CD14-positive monocyte (primary cell): ENCODE data around the gene BBS9. TPM values are rescaled to one million over a fixed set of nuclear protein-coding genes. Genes with fewer than 3 reads are reported as not detected.

Source experiments
- DNase-seq, 3 donors: peaks; one replicate each; pipeline ENCODE4 v3.0.0-alpha.2; 2011 to 2022
- H2AFZ ChIP-seq: 2 replicates; pipeline ENCODE4 v1.6.0; 2012; ENCODE audit warnings: mild to moderate bottlenecking, low read depth, low read length, inconsistent platforms; ENCODE audit not compliant: insufficient read depth, poor library complexity, severe bottlenecking
- H3K27ac ChIP-seq, 2 donors: 1 replicate in 1 of 2; 2 replicates in 1 of 2; pipeline ENCODE4 v1.5.1; 2012 to 2013; ENCODE audit warnings: low read length in 2 of 2, control low read depth in 1 of 2, inconsistent platforms in 1 of 2, low read depth in 1 of 2, mild to moderate bottlenecking in 1 of 2
- H3K27me3 ChIP-seq, 2 donors: one replicate each; pipeline versions ENCODE4 v1.6.0 to v1.6.1; 2011 to 2013; ENCODE audit warnings: low read length in 2 of 2; ENCODE audit not compliant: control insufficient read depth in 2 of 2, insufficient read depth in 2 of 2
- H3K36me3 ChIP-seq, 2 donors: replicated peaks in 1 of 2; 1 replicate in 1 of 2; 2 replicates in 1 of 2; pipeline versions ENCODE4 v1.5.1 to v1.6.1; 2012 to 2013; ENCODE audit warnings: low read length in 2 of 2, control low read depth in 1 of 2, inconsistent platforms in 1 of 2, mild to moderate bottlenecking in 1 of 2; ENCODE audit not compliant: insufficient read depth in 2 of 2, control insufficient read depth in 1 of 2
- H3K4me1 ChIP-seq, 2 donors: 1 replicate in 1 of 2; 2 replicates in 1 of 2; pipeline versions ENCODE4 v1.5.1 to v1.6.1; 2012 to 2013; ENCODE audit warnings: low read length in 2 of 2, control low read depth in 1 of 2, inconsistent platforms in 1 of 2, mild to moderate bottlenecking in 1 of 2, moderate library complexity in 1 of 2; ENCODE audit not compliant: insufficient read depth in 2 of 2, control insufficient read depth in 1 of 2
- H3K4me2 ChIP-seq: replicated peaks from 2 replicates; pipeline ENCODE3; 2012; ENCODE audit warnings: low read length, moderate library complexity, mild to moderate bottlenecking; ENCODE audit not compliant: poor library complexity, severe bottlenecking; ENCODE audit errors: extremely low read depth
- H3K4me3 ChIP-seq, 3 experiments: fragments of 200-600 bp in 1 of 3; sonication (generic) in 1 of 3; replicated peaks in 1 of 3; 1 replicate in 2 of 3; 2 replicates in 1 of 3; pipeline ENCODE4 v1.5.1; 2011 to 2013; ENCODE audit warnings: low read length in 3 of 3, mild to moderate bottlenecking in 3 of 3, control low read depth in 2 of 3, low read depth in 2 of 3, inconsistent platforms in 1 of 3, moderate library complexity in 1 of 3
- H3K79me2 ChIP-seq: 2 replicates; pipeline ENCODE4 v1.6.0; 2012; ENCODE audit warnings: mild to moderate bottlenecking, control low read depth, inconsistent platforms, low read length, moderate library complexity; ENCODE audit not compliant: insufficient read depth
- H3K9ac ChIP-seq: 2 replicates; pipeline ENCODE4 v1.6.0; 2017; ENCODE audit warnings: low read length, mild to moderate bottlenecking; ENCODE audit not compliant: insufficient read depth, poor library complexity, severe bottlenecking
- H3K9me3 ChIP-seq, 2 donors: replicated peaks in 1 of 2; 1 replicate in 1 of 2; 2 replicates in 1 of 2; pipeline versions ENCODE4 v1.5.1 to v1.6.1; 2012 to 2013; ENCODE audit warnings: low read length in 2 of 2, control low read depth in 1 of 2; ENCODE audit not compliant: control insufficient read depth in 1 of 2, insufficient read depth in 1 of 2
- H4K20me1 ChIP-seq: 2 replicates; pipeline ENCODE4 v1.6.0; 2012; ENCODE audit warnings: mild to moderate bottlenecking, low read length, control low read depth, moderate library complexity; ENCODE audit not compliant: insufficient read depth
- H3K27ac Mint-ChIP-seq, 7 donors: one replicate each; pipeline ENCODE4 v1.8.0; 2020; ENCODE audit warnings: mild to moderate bottlenecking in 7 of 7, mixed read lengths in 7 of 7, moderate library complexity in 6 of 7, inconsistent platforms in 2 of 7
- H3K27me3 Mint-ChIP-seq, 3 donors: one replicate each; pipeline ENCODE4 v1.8.0; 2021 to 2022; ENCODE audit warnings: low read depth in 3 of 3, mild to moderate bottlenecking in 3 of 3, mixed read lengths in 3 of 3, moderate library complexity in 3 of 3, inconsistent platforms in 1 of 3
- H3K36me3 Mint-ChIP-seq, 2 donors: one replicate each; pipeline ENCODE4 v1.8.0; 2020; ENCODE audit warnings: mixed read lengths in 2 of 2, inconsistent platforms in 1 of 2, mild to moderate bottlenecking in 1 of 2
- H3K4me1 Mint-ChIP-seq: one replicate; pipeline ENCODE4 v1.8.0; 2020; ENCODE audit warnings: mild to moderate bottlenecking, mixed read lengths
- H3K4me3 Mint-ChIP-seq, 2 donors: one replicate each; pipeline ENCODE4 v1.8.0; 2020; ENCODE audit warnings: mild to moderate bottlenecking in 2 of 2, mixed read lengths in 2 of 2, moderate library complexity in 1 of 2
- H3K9me3 Mint-ChIP-seq, 7 donors: one replicate each; pipeline ENCODE4 v1.8.0; 2020 to 2022; ENCODE audit warnings: mixed read lengths in 7 of 7, mild to moderate bottlenecking in 6 of 7, moderate library complexity in 6 of 7, inconsistent platforms in 2 of 7
- WGBS: methylation state at CpG from one replicate; pipeline ENCODE4 v1.1.5; 2013; ENCODE audit warnings: missing lambda C conversion rate; ENCODE audit not compliant: insufficient coverage; 5-methylcytosine and 5-hydroxymethylcytosine counted together
- intact Hi-C, 2 donors: fragments of 100-400 bp; cut with micrococcal nuclease; formaldehyde crosslinking; loops; one replicate each; pipeline versions ENCODE4 v1.15.0 to v1.15.1; 2023
- polyA plus RNA-seq, 3 donors: library from polyadenylated mRNA; depleted of rRNA in 1 of 3; unstranded in 2 of 3; stranded (reverse) in 1 of 3; fragments of 300-500 nt in 2 of 3; fragments of >200 nt in 1 of 3; fragmentation: Illumina TruSeq in 2 of 3; gene quantifications; 1 replicate in 2 of 3; 2 replicates in 1 of 3; pipeline ENCODE4 v1.2.3, GENCODE V29; 2012 to 2021
- TF ChIP-seq, protein P1 (sequence below): fragments of 200-600 bp; IDR thresholded peaks from one replicate; pipeline ENCODE4 v1.8.0; 2022; ENCODE audit warnings: antibody characterized with exemption, mild to moderate bottlenecking

Gene BBS9
- polyA plus RNA-seq, 3 donors: 4.9 to 7.5 (median 6.8) TPM

DNA sequence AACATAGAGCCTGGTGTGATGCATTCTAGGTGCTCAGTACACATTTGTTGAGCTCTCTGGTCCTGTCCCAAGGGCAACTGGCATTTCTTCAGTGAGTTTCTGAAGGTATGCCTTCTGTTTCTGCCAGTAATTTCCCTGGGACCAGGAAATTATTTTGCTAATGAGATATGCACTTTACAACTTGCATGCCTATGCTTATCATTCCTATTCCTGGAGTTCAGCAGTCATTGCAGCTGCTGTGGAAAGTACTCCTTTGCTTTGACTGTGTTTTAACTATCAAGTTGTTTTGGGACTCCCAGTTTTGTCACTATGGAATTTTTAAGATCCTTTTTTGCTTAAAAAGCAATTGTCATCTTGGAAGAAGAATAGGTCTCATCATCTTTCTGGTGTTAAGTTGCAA lies 283.0 kb downstream of the BBS9 start:
- intact Hi-C loops: no loop called here
- H3K4me1 Mint-ChIP-seq: no peaks in the 10 kb centered on the region
- no peak overlapping the region for H3K4me3 Mint-ChIP-seq
- peaks cover 0 to 3% (median 0%) of the 10 kb centered on the region in 3 donors for H3K27me3 Mint-ChIP-seq
- Histone ChIP-seq H3K4me3 (no peak overlapping the region), H3K27ac (no peak overlapping the region), H3K79me2 (no peaks in the 10 kb centered on the region), H3K36me3 (no peaks in the 10 kb centered on the region), H3K4me1 (no peaks in the 10 kb centered on the region), H3K9me3 (peaks cover 0 to 7% of the 10 kb centered on the region in 2 donors), H4K20me1 (no peaks in the 10 kb centered on the region), H3K27me3 (no peaks in the 10 kb centered on the region), H2AFZ (no peak overlapping the region), H3K9ac (no peak overlapping the region), H3K4me2 (no peak overlapping the region)
- H3K27ac Mint-ChIP-seq: no peak overlapping the region
- H3K9me3 Mint-ChIP-seq: peaks cover 6 to 14% (median 11%) of the 10 kb centered on the region in 7 donors
- no peaks in the 10 kb centered on the region for H3K36me3 Mint-ChIP-seq
- DNase-seq: no peak
- TF ChIP-seq, protein P1, sequence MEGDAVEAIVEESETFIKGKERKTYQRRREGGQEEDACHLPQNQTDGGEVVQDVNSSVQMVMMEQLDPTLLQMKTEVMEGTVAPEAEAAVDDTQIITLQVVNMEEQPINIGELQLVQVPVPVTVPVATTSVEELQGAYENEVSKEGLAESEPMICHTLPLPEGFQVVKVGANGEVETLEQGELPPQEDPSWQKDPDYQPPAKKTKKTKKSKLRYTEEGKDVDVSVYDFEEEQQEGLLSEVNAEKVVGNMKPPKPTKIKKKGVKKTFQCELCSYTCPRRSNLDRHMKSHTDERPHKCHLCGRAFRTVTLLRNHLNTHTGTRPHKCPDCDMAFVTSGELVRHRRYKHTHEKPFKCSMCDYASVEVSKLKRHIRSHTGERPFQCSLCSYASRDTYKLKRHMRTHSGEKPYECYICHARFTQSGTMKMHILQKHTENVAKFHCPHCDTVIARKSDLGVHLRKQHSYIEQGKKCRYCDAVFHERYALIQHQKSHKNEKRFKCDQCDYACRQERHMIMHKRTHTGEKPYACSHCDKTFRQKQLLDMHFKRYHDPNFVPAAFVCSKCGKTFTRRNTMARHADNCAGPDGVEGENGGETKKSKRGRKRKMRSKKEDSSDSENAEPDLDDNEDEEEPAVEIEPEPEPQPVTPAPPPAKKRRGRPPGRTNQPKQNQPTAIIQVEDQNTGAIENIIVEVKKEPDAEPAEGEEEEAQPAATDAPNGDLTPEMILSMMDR: no peak

DNA sequence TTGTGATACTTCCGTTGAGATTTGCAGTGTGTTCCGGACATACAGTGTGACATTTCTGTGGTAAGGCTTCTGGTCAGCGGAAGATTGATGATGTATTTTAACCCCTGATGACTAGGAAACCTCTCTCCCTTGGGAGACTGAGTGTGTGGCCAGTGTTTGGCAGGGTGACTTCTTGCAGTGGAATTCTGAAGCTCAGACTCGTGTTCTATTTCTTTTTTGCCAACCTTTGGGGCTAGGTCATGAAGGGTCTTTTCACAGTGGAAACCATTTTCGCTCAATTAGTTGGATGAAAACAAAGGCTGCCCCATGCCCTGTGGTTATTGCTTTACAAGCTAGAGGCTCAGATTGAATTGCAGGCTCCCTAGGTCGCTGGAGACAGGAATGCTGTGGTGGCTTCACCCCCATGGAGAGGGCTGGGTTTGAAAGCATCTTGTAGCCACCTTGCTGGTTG lies 288.9 kb downstream of the BBS9 start:
- TF ChIP-seq, protein P1: no peak
- Histone ChIP-seq H3K4me3 (no peak overlapping the region), H3K4me2 (no peak overlapping the region), H3K36me3 (no peaks in the 10 kb centered on the region), H4K20me1 (no peaks in the 10 kb centered on the region), H3K4me1 (no peaks in the 10 kb centered on the region), H3K27ac (no peak overlapping the region), H2AFZ (no peak overlapping the region), H3K9ac (no peak overlapping the region), H3K27me3 (no peaks in the 10 kb centered on the region), H3K9me3 (no peaks in the 10 kb centered on the region), H3K79me2 (no peaks in the 10 kb centered on the region)
- intact Hi-C loops: no loop called here
- Mint-ChIP-seq H3K4me3 (no peak overlapping the region), H3K9me3 (peaks cover 0 to 4% (median 0%) of the 10 kb centered on the region in 7 donors), H3K36me3 (no peaks in the 10 kb centered on the region), H3K4me1 (peaks cover 4% of the 10 kb centered on the region), H3K27ac (no peak overlapping the region), H3K27me3 (peaks cover 0 to 3% (median 0%) of the 10 kb centered on the region in 3 donors)
- DNase-seq: no peak
- WGBS: 93% methylated on average over 5 of the region's 6 CpGs
